K562 (cell line): Measurements from ENCODE around the gene WDR55. TPM values are rescaled to one million over a fixed set of nuclear protein-coding genes. Genes with fewer than 3 reads are reported as not detected.

Source experiments
- ATF4 ChIP-seq: fragments of 450-650 bp; formaldehyde crosslinking; IDR thresholded peaks from 2 replicates; pipeline ENCODE4 v1.4.0; 2022; ENCODE audit warnings: mild to moderate bottlenecking, moderate library complexity
- ATF6 ChIP-seq: sonication (generic); formaldehyde crosslinking; IDR thresholded peaks from 2 replicates; pipeline ENCODE4 v1.4.0; 2020; ENCODE audit warnings: mild to moderate bottlenecking, missing genetic modification reagents
- CREM ChIP-seq: IDR thresholded peaks from 2 replicates; pipeline ENCODE4 v1.6.1; 2014; ENCODE audit warnings: antibody characterized with exemption, low read depth
- DDX20 ChIP-seq: fragments of 450-650 bp; IDR thresholded peaks from 2 replicates; pipeline ENCODE4 v1.6.1; 2016; ENCODE audit warnings: missing genetic modification characterization, low read depth, mild to moderate bottlenecking, missing compliant biosample characterization, moderate library complexity
- DIDO1 ChIP-seq: fragments of 450-650 bp; IDR thresholded peaks from 2 replicates; pipeline ENCODE4 v1.6.1; 2016; ENCODE audit warnings: low read depth, missing biosample characterization, missing genetic modification characterization
- ETV6 ChIP-seq, 3 experiments: fragments of 150-350 bp in 1 of 3; sonication (generic) in 1 of 3; formaldehyde crosslinking in 1 of 3; IDR thresholded peaks; 2 replicates each; pipeline versions ENCODE4 v1.6.1 to v1.8.0; 2014 to 2022; ENCODE audit warnings: borderline replicate concordance in 2 of 3, low read depth in 2 of 3, antibody characterized with exemption in 1 of 3, low read length in 1 of 3, mild to moderate bottlenecking in 1 of 3, missing genetic modification reagents in 1 of 3
- FIP1L1 ChIP-seq: fragments of 200-400 bp; formaldehyde crosslinking; IDR thresholded peaks from 2 replicates; pipeline ENCODE4 v1.6.1; 2018; ENCODE audit warnings: mild to moderate bottlenecking, low read depth, low read length; ENCODE audit not compliant: poor library complexity, severe bottlenecking
- HNRNPH1 ChIP-seq: fragments of 200-400 bp; formaldehyde crosslinking; optimal IDR thresholded peaks from 2 replicates; pipeline ENCODE3; 2017; ENCODE audit warnings: low read depth, mild to moderate bottlenecking, low read length, moderate library complexity
- MEF2D ChIP-seq: conservative IDR thresholded peaks from 2 replicates; pipeline ENCODE4 v1.6.1; 2016; ENCODE audit warnings: low read depth, missing genetic modification characterization, missing compliant biosample characterization
- MTF1 ChIP-seq: fragments of 250-450 bp; sonication (Bioruptor Pico); IDR thresholded peaks from 2 replicates; pipeline ENCODE4 v1.9.0; 2021; ENCODE audit warnings: moderate library complexity, mild to moderate bottlenecking, inconsistent platforms, borderline replicate concordance
- NCOA6 ChIP-seq: fragments of 450-650 bp; IDR thresholded peaks from 2 replicates; pipeline ENCODE4 v1.6.1; 2017; ENCODE audit warnings: mild to moderate bottlenecking
- NRF1 ChIP-seq, 2 experiments: fragments of 450-650 bp; IDR thresholded peaks in 1 of 2; conservative IDR thresholded peaks in 1 of 2; 2 replicates each; pipeline ENCODE4 v1.6.1; 2014; ENCODE audit warnings: mild to moderate bottlenecking in 2 of 2
- RFX1 ChIP-seq: fragments of 450-650 bp; IDR thresholded peaks from 2 replicates; pipeline ENCODE4 v1.6.1; 2016; ENCODE audit warnings: mild to moderate bottlenecking, moderate library complexity
- SOX6 ChIP-seq: fragments of 450-650 bp; IDR thresholded peaks from 2 replicates; pipeline ENCODE4 v1.6.1; 2014; ENCODE audit warnings: mild to moderate bottlenecking
- SRSF3 ChIP-seq: fragments of 200-400 bp; formaldehyde crosslinking; IDR thresholded peaks from 2 replicates; pipeline ENCODE4 v1.6.1; 2016; ENCODE audit warnings: mild to moderate bottlenecking, low read length, moderate library complexity; ENCODE audit not compliant: insufficient read depth
- TAF15 ChIP-seq: fragments of 200-400 bp; formaldehyde crosslinking; IDR thresholded peaks from 2 replicates; pipeline ENCODE4 v1.6.1; 2017; ENCODE audit warnings: mild to moderate bottlenecking, low read depth, low read length, moderate library complexity
- ZNF121 ChIP-seq: sonication (generic); formaldehyde crosslinking; conservative IDR thresholded peaks from 2 replicates; pipeline ENCODE4 v1.8.0; 2022; ENCODE audit warnings: missing genetic modification reagents
- ZNF133 ChIP-seq: fragments of 250-450 bp; sonication (Bioruptor Pico); IDR thresholded peaks from 2 replicates; pipeline ENCODE4 v1.4.0; 2020; ENCODE audit warnings: mild to moderate bottlenecking
- ZNF561 ChIP-seq: fragments of 450-650 bp; formaldehyde crosslinking; conservative IDR thresholded peaks from 2 replicates; pipeline ENCODE4 v1.4.0; 2020; ENCODE audit warnings: mild to moderate bottlenecking, moderate library complexity
- ZNF695 ChIP-seq: fragments of 450-650 bp; formaldehyde crosslinking; IDR thresholded peaks from 2 replicates; pipeline ENCODE4 v1.4.0; 2020; ENCODE audit warnings: mild to moderate bottlenecking, moderate library complexity
- polyA plus RNA-seq, 8 experiments: library from polyadenylated mRNA; depleted of rRNA in 4 of 8; stranded (reverse) in 5 of 8; unstranded in 3 of 8; fragments of >200 nt; fragmentation: Nextera tagmentation in 2 of 8; fragmentation: Illumina TruSeq in 1 of 8; extraction: Ambion mirVana in 2 of 8; extraction: Trizol in 1 of 8; gene quantifications; 2 replicates each; pipeline versions ENCODE4 v1.2.1 to v1.2.3, GENCODE V29; 2011 to 2014; ENCODE audit warnings: inconsistent platforms in 1 of 8, missing spikeins in 1 of 8
- total RNA-seq, 7 experiments: library from RNA; depleted of rRNA in 6 of 7; stranded (reverse); fragments of >200 nt in 6 of 7; fragmentation: Illumina TruSeq in 2 of 7; extraction: Trizol in 2 of 7; gene quantifications; 2 replicates each; pipeline versions ENCODE4 v1.2.1 to v1.2.3, GENCODE V29; 2011 to 2021; ENCODE audit warnings: low replicate concordance in 1 of 7
- TF ChIP-seq, protein P1 (sequence below), 2 experiments: fragments of 450-650 bp; IDR thresholded peaks; 2 replicates each; pipeline ENCODE4 v1.6.1; 2018; ENCODE audit warnings: mild to moderate bottlenecking in 2 of 2, low read depth in 1 of 2; ENCODE audit not compliant: partially characterized antibody in 2 of 2

Gene WDR55
- total and polyA plus RNA-seq, 9 of the 15 experiments (the other 6 are each of a cell fraction or from before 2014, with no cell fraction given): 5.2 to 45.0 (median 29.3) TPM

- no peak for TF ChIP-seq ATF4 (CRISPR knock-in tag)
- TF ChIP-seq ZNF695 (CRISPR knock-in tag): no peak
- TF ChIP-seq NRF1 (conservative IDR thresholded peaks at IDR 0.05 in 1 of 2, IDR thresholded peaks at IDR 0.05 in 1 of 2): peak; percentile 92 to 93
- TF ChIP-seq RFX1: no peak
- TF ChIP-seq MEF2D (tag): no peak
- TF ChIP-seq, protein P1, sequence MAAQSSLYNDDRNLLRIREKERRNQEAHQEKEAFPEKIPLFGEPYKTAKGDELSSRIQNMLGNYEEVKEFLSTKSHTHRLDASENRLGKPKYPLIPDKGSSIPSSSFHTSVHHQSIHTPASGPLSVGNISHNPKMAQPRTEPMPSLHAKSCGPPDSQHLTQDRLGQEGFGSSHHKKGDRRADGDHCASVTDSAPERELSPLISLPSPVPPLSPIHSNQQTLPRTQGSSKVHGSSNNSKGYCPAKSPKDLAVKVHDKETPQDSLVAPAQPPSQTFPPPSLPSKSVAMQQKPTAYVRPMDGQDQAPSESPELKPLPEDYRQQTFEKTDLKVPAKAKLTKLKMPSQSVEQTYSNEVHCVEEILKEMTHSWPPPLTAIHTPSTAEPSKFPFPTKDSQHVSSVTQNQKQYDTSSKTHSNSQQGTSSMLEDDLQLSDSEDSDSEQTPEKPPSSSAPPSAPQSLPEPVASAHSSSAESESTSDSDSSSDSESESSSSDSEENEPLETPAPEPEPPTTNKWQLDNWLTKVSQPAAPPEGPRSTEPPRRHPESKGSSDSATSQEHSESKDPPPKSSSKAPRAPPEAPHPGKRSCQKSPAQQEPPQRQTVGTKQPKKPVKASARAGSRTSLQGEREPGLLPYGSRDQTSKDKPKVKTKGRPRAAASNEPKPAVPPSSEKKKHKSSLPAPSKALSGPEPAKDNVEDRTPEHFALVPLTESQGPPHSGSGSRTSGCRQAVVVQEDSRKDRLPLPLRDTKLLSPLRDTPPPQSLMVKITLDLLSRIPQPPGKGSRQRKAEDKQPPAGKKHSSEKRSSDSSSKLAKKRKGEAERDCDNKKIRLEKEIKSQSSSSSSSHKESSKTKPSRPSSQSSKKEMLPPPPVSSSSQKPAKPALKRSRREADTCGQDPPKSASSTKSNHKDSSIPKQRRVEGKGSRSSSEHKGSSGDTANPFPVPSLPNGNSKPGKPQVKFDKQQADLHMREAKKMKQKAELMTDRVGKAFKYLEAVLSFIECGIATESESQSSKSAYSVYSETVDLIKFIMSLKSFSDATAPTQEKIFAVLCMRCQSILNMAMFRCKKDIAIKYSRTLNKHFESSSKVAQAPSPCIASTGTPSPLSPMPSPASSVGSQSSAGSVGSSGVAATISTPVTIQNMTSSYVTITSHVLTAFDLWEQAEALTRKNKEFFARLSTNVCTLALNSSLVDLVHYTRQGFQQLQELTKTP (IDR thresholded peaks at IDR 0.05; ENCODE audit: low read depth in 1 of 2, partially characterized antibody in 2 of 2): no peak
- TF ChIP-seq DDX20 (tag): no peak
- peak; percentile 77 for TF ChIP-seq FIP1L1
- no peak for TF ChIP-seq ZNF133 (CRISPR knock-in tag)
- peak; percentile 76; the same call in 1 of the 2 replicates for TF ChIP-seq SOX6
- TF ChIP-seq TAF15: no peak
- TF ChIP-seq ZNF121 (CRISPR knock-in tag): no peak
- no peak for TF ChIP-seq ZNF561 (CRISPR knock-in tag)
- TF ChIP-seq ATF6 (CRISPR knock-in tag): peak; percentile 26; the same call in 1 of the 2 replicates
- no peak for TF ChIP-seq HNRNPH1
- TF ChIP-seq CREM: peak; percentile 81
- no peak for TF ChIP-seq SRSF3
- no peak for TF ChIP-seq MTF1 (CRISPR knock-in tag)
- TF ChIP-seq ETV6 (IDR thresholded peaks at IDR 0.05; ENCODE audit: borderline replicate concordance in 1 of 2, low read depth in 2 of 2, low read length in 1 of 2): peak in 1 of 2 experiments; percentile 29; a peak in 1 of 4 replicates
- TF ChIP-seq ETV6 (CRISPR knock-in tag; IDR thresholded peaks at IDR 0.05; ENCODE audit: borderline replicate concordance): no peak
- no peak for TF ChIP-seq DIDO1 (tag)
- no peak; the same call in 1 of the 2 replicates for TF ChIP-seq NCOA6
Observed at GRCh38 chr5:140639148-140639981, 25.3 kb upstream of the WDR55 start, which contains the start of gene TMCO6 (continued).
